ENCODE measurements around the gene DARS1.

DARS1 gene

GRCh38 chr2:135985826-135986393 lies 484 bp upstream of the DARS1 start:
- POLR2A ChIA-PET, result interaction anchor here (0.6 to 1.6 kb wide), 7 partner anchors 11 to 133 kb away, joined by 3 to 11 read pairs (median 4); partner anchors contain the start of genes CXCR4 and MCM6
- Histone ChIP-seq H3K4me3 (ENCODE audit: low read depth, low read length) (peak overlapping the region; percentile 92), H3K9me3 (ENCODE audit: control insufficient read depth, insufficient read depth, low read depth, low read length) (no peaks in the 10 kb centered on the region), H3K27ac (ENCODE audit: extremely low read depth, low read depth, low read length) (peak overlapping the region; percentile 90), H3K36me3 (ENCODE audit: control insufficient read depth in 2 of 2, insufficient read depth in 1 of 2, low read length in 2 of 2) (peaks cover 16 to 27% of the 10 kb centered on the region in 2 experiments; a peak in 2 of 3 replicates), H3K4me1 (ENCODE audit: control insufficient read depth, insufficient read depth, low read length) (0 out of 2 replicates have a peak, but pooled peaks cover 8% of the 10 kb centered on the region)
- peak; percentile 46; the same call in 1 of the 2 replicates for TF ChIP-seq ZNF639 (tag by site-specific recombination; IDR thresholded peaks at IDR 0.05)
- peak; percentile 91 for TF ChIP-seq PRDM10 (tag by site-specific recombination; IDR thresholded peaks at IDR 0.05)
- peak; percentile 70; the same call in 1 of the 2 replicates for TF ChIP-seq ZNF324 (tag by site-specific recombination; IDR thresholded peaks at IDR 0.05)
- TF ChIP-seq PRDM1 (tag by site-specific recombination; IDR thresholded peaks at IDR 0.05), result peak; percentile 78; the same call in 1 of the 2 replicates
- TF ChIP-seq ZFHX2 (tag by site-specific recombination; conservative IDR thresholded peaks at IDR 0.05), result peak; percentile 3; the same call in 1 of the 2 replicates
- TF ChIP-seq ZNF223 (tag by site-specific recombination; IDR thresholded peaks at IDR 0.05), result no peak
- TF ChIP-seq SETDB1 (IDR thresholded peaks at IDR 0.05; ENCODE audit: insufficient read length, low read length), result peak; percentile 39
- no peak for TF ChIP-seq ZNF645 (tag by site-specific recombination; IDR thresholded peaks at IDR 0.05)
- peak; percentile 4; the same call in 1 of the 2 replicates for TF ChIP-seq EGR2 (tag by site-specific recombination; IDR thresholded peaks at IDR 0.05; ENCODE audit: low read depth)
- TF ChIP-seq ZNF791 (tag by site-specific recombination; IDR thresholded peaks at IDR 0.05), result no peak
- TF ChIP-seq OSR2 (tag by site-specific recombination; IDR thresholded peaks at IDR 0.05), result peak; percentile 2; the same call in 1 of the 2 replicates
- TF ChIP-seq KLF16 (tag by site-specific recombination; IDR thresholded peaks at IDR 0.05), result no peak
- TF ChIP-seq ZBTB26 (tag by site-specific recombination; optimal IDR thresholded peaks at IDR 0.05), result peak; percentile 33
- TF ChIP-seq PRDM4 (tag by site-specific recombination; IDR thresholded peaks at IDR 0.05), result 0 out of 2 replicates have a peak, but pooled peaks have one; percentile 7
- no peak for TF ChIP-seq ZNF354C (tag by site-specific recombination; IDR thresholded peaks at IDR 0.05; ENCODE audit: borderline replicate concordance, low read depth)
- CTCF ChIA-PET, result interaction anchor here (0.6 to 0.8 kb wide), 2 partner anchors 28 kb away, joined by 3 read pairs; no protein-coding TSS in a partner anchor

Data from HEK293 (cell line).